VCaP (cell line): ENCODE results near the gene RDX.
"Not testable (repeated sequence)": the region's sequence is repeated elsewhere in the genome, so short reads cannot be mapped to it uniquely, and the experiment has no call there.

Experiments used
- H3K27ac ChIP-seq: fragments of 450-650 bp; 2 replicates; pipeline ENCODE4 v1.5.1; 2017
- CTCF ChIP-seq: fragments of 450-650 bp; conservative IDR thresholded peaks from 2 replicates; pipeline ENCODE4 v1.5.1; 2017; ENCODE audit warnings: mild to moderate bottlenecking, moderate library complexity

RDX gene

GRCh38 chr11:110198031-110198729 lies 98.2 kb downstream of the RDX start:
- H3K27ac ChIP-seq: no peak overlapping the region
- no peak for TF ChIP-seq CTCF

GRCh38 chr11:110196884-110197420 lies 99.5 kb downstream of the RDX start:
- TF ChIP-seq CTCF: no peak
- H3K27ac ChIP-seq: no peak overlapping the region

- no peak overlapping the region for H3K27ac ChIP-seq
- no peak for TF ChIP-seq CTCF
These were observed 100.1 kb downstream of the RDX start for GRCh38 chr11:110196241-110196754.

- not testable (repeated sequence) for H3K27ac ChIP-seq
These were observed 102.1 kb downstream of the RDX start for GRCh38 chr11:110194211-110194766.

- H3K27ac ChIP-seq: not testable (repeated sequence)
These were observed 103.7 kb downstream of the RDX start for GRCh38 chr11:110192604-110193282.

GRCh38 chr11:110190885-110191284 lies 105.5 kb downstream of the RDX start:
- H3K27ac ChIP-seq: no peak overlapping the region

GRCh38 chr11:110187731-110188130 lies 108.7 kb downstream of the RDX start:
- no peak overlapping the region for H3K27ac ChIP-seq
- no peak for TF ChIP-seq CTCF

More at GRCh38 chr11:110190885-110191284, 105.5 kb downstream of the RDX start:
- no peak for TF ChIP-seq CTCF

- H3K27ac ChIP-seq: no peak overlapping the region
These were observed 109.5 kb downstream of the RDX start for GRCh38 chr11:110186867-110187266.

More at GRCh38 chr11:110186867-110187266, 109.5 kb downstream of the RDX start:
- TF ChIP-seq CTCF: no peak
